GM19043 (cell line): ENCODE data around the gene FYB1.

ENCODE experiments used
- ATAC-seq: cut with Tn5 transposase; IDR thresholded peaks from one replicate; pipeline ENCODE4 v1.9.1; 2021; ENCODE audit warnings: low read depth; ENCODE audit not compliant: unreplicated experiment

FYB1 gene

DNA sequence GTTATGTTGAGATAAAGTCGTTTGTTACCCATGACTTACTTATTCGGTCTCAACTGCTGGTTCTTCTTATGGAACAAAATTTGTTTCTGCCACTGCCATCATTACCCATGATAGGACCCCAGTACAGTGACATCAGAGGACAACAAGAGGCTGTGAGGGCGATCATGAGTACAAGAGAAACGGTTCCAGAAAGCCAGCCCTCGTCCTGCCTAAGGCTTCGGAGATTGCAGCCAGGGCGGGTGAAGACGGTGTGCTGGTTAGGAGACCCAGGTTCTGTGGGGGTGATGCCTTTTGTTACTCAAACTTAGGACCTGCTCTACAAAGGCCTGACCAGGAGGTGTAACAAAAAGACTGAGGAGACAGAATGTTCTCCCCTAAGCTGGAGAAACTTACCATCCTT lies 10.9 kb downstream of the FYB1 start:
- no peak for ATAC-seq

DNA sequence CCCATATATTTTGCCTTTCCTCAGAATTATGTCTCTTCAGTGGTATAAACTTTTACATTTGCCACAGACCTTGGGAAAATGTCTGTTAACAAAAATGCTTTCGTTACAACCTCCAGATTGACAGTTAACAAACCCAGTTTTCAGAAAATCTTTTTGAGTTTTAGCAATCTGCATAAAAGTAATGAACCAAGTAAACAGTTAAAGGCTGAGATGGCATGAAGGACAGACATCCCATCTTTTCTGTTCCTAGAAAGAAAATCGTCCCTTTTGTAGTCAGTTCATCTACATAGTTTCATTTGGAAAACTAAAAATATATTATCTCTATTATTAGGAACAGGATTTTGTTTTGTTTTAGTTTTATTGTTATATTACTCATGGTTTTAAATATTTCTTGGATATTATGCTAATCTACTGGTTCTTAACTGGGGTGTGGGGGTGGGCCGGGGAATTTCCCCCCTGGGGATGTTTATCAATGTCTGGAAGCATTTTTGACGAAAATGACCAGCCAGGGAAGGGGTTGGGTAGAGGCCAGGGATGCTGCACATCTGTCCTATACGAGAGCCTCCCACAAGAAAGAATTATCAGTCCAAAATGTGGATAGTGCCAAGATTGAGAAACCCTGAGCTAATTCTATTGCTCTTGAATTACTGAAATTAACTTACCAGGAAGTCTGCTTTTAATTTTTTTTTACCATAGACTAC lies 11.9 kb downstream of the FYB1 start:
- ATAC-seq: no peak

DNA sequence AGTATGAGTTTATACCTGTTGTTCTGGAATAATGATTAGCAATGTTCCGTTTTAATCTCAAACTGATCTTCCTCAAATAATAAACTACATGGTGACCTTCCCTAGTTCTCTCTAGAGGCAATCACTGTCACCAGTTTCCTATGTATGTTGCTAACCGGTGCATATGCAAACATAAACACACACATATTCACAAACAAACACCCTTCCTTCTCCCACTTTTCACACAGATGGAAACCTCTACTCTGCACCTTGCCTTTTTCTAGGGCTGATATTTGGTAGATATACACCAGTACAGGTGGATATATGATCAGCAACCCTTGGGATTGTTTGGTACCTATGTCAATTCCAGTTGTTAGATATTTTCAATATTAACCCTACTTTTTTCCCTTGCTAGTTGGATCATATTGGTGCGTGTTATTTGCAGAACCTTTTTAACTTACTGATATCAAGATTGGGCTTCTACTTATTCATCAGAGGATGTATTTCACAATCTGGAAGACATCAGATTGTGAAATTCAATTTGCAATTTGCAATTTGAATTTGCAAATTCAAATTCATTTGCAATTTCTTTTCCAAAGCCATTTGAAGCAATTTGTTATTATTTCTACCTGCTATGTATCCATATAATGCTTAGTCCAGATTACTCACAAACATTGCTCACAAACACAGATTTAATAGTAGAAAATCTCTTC lies 12.6 kb downstream of the FYB1 start:
- no peak for ATAC-seq

DNA sequence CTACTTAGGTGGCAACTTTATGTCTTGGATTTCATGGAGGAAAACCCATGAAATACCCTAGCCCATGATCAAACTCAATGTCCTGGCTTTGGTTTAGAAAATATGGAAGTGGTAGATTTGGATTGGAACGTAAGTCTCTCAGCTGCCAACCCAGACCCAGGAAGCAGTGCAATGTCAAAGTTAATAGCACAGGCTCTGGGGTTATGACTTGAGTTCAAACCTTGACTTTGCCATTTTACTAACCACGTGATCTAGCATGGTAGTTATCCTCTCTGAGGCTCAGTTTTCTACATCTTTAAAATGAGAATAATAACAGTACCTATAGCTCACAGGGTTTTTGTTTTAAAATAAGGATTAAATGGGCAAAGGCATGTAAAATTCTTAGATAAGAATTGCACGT lies 13.8 kb downstream of the FYB1 start:
- ATAC-seq: no peak

DNA sequence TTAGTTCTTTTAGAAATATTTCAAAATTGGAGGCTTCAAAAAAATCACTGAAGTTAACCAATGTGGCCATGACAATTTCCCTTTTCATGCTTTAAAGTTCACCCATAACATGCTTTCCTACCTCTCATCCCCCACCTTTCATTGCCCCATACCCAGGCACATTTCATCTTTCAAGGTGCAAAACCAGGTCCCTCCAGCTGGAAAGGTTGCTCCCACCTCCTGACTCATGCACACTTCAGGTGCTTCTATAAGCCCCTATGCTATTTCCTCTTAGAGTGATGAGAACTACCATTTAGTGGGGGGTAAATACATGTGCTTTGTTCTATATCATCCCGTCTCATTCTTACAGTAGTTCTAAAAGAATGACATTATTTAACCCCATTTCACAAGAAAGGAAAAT lies 15.4 kb downstream of the FYB1 start:
- no peak for ATAC-seq

DNA sequence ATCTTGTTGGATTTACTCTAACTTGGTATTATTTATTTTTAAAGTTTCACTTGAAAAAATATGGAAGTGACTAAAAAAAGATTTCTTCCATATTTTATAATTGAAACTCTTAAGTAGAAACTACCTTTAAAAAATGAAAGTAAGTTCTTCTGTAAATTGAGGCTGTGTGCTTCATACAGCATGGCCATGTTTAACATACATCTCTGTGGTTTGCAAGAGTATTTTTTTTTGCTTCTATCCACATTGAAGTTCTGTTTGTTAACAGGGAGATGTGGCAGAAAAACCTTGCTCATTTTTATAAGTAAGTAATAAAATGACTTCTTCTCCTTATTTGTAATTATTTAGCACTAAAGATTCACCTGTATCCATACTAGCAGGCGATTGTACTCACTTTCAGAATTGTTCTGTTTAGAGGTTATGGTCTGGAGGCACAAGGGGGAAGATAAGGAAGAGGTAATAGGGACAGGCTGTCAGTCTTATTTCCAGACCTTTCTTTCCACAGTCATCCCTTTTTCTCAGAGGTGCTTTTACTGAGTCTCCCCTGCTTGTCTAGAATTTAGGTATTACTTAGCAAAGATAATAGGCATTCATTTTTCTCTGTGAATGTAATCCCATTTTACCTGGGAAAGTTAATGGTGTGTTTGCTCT lies 16.0 kb downstream of the FYB1 start:
- ATAC-seq: no peak

DNA sequence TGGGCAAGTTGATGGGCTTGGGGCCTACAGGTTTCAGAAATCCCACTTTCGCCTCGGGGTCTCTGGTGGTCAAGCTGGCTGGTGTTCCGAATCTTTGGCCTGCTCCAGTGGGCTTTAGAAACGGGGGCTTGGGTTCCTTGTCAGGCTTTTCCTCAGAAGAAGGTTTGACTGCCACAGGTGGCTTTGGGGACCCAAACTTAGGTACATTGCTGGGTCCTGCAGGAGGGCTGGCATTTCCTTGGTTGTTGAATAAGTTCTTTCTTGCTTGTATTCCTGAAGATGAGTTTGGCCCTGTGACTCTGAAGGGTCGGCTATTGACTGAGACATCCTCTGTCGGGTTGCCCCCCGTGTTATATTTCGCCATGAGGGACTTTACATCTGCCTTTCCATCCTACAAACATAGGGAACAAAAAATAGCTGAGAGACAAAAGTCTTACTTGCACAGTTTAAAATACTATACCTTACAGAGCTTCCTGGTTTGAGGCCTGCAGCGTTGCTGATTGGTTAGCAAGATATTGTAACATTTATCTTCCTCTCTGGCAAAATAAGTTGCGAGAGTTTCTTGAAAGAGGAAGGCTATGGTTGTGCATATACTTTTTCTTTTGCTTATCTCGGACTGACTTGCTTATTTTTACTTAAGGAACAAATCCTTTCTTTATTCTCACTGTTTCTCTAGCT lies 16.6 kb downstream of the FYB1 start:
- no peak for ATAC-seq

DNA sequence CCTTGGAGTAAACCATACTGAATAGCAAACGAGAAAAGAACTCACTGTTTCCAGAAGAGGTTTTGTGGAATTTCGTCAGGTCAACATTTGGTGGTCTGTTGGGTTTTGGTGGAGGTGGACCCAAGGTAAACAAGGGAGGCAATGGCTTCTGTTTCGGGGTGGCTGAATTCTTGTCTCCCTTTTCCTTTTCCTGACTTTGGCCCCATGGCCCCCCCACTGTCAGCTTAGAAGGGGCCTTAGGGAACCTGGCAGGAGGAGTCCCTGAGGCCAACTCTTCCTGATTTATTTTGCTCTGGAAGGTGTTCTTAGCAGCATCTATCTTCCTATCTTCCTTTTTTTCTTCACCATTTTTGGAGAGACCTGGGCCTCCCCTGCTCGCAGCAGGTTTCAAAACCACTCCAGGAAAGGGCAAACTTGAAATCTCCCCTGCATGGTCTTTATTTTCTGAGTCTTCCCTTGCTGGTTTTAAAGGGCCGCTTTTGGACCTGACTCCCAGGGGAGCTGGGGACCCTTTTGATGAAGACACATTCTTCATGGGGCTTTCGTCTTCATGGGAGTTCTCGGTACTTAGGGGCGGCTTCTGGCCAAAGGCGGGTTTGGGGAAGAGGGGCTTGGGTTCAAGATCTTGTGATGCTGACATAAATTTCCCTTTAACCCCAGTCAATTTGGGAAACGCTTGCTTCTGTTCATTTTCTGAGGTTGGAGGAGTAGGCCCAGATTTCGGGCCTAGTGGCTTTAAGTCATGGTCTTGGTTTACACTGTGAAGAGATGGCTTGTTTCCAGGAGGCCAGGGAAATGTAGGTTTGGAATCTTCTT lies 17.4 kb downstream of the FYB1 start:
- no peak for ATAC-seq

DNA sequence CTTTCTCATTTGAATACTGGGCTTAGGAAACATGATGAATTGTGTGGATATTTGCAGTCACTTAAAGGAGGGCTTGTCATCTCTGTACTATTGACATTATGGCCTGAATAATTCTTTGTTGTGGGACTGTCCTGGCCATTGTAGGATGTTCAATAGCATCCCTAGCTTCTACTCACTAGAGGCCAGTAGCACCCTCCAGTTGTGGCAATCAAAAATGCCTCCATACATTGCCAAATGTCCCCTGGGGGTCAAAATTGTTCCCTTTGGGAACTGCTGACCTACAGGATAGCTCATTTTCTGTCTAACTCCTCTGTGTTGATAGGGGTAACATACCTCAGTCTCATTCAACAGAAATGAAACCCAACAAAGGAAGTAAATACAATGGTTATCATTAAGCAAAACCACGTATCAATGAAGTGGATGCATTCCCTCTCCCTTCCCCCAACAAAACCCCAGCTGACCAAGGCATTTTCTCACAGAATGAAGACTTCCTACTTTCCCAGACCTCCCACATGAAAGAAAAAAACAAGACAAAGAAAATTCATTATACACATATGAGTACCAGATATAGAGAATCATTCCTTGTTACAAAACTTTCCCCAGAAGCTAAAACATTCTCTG lies 18.1 kb downstream of the FYB1 start:
- peak; percentile 45 for ATAC-seq

DNA sequence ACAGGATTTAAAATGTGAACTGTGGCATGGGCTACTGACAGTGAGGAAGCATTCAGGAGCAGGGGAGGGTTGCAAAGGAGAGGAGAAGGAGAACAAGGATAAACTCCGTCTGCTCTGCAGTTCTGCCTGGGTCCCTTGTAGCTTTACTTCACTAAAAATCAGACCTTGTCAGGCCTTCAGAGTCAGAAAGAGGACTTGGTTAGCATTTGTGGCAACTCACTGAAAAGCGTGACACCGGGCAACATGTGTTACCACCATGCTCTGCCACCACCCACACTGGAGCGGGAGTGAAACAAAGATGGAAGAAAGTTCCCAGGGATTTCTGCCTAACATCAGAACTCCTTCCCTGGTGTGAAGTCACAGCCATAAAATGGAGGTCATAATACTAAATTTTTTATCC lies 19.3 kb downstream of the FYB1 start:
- ATAC-seq: no peak

DNA sequence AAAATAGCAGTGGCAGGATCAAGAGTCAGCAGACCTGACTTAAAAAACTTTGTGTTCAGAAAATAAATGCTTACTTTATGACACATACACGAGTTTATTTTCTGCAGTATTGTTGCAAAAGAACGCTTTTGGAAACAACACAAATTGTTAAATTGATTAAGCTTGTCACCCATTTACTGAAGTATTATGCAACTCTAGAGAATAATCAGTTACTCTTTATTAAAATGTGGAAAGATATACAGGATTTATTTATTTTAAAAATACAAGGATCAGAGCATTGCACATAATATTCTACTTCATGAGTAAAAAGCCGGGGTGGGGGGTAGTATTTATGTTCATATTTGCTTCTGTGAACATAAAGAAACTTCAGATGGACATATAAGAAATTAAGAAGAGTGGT lies 20.0 kb downstream of the FYB1 start:
- no peak for ATAC-seq

DNA sequence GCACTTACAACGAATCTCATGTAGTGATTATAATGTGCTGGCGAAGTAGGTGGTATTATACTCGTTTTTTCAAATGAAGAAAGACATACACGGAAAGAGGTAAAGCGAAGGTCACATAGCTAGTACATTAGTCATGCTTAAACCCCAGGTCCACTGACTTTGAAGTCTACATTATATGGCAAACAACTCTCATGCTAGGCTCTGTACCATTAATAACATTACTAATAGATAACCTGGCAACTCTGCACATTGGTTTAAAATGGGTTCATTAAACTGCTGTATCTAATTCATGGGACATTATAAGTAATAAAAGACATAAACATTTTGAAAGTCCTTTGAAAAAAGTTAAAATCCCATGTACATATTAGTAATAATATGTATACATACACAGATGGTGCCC lies 21.2 kb downstream of the FYB1 start:
- ATAC-seq: no peak

DNA sequence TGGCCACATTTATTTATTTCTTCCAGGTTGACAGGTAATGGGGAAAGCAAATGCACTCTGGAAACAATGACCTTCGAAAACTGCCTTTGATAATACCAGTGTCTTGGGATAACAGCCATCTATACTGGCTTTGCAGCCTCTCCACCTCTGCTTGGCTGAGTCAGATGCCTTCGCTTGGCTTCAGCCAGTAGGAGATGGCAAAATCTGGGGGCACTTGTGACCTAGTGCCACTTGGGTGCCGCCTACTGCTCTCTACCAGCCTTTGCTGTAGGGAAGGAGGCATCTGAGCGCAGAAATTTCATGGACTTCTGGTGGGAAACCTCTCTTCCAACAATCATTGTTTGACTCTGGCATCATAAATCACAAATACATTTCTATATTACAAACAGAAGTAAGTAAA lies 21.8 kb downstream of the FYB1 start:
- no peak for ATAC-seq

DNA sequence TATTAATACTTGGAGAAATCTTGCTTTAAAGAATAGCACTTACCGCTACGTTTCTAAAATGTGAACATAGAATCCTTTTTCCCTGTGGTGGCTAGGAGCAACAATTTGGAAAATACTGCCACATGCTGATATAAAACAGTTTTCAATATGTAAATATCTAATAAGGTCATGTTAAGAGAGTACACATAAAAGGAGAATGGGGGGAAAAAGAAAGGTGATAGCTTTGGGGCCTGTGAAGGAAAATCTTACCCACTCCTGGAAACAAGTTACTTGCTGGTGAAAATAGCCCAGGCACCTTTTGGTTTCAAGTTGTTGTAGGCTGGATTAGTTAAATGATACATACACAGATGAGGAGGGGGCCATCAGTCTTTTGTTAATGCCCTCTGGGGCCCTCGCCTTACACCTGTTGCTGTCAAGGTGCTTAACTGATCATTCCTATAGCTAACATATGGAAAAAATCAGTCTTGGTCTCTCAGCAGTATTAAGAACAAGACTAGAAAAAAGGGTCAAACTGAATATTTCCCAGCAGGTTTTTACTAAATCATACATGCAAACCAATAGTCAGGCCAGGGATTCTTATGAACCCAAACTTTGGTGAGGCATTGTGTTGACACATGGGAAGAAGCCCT lies 24.1 kb downstream of the FYB1 start:
- ATAC-seq: no peak

DNA sequence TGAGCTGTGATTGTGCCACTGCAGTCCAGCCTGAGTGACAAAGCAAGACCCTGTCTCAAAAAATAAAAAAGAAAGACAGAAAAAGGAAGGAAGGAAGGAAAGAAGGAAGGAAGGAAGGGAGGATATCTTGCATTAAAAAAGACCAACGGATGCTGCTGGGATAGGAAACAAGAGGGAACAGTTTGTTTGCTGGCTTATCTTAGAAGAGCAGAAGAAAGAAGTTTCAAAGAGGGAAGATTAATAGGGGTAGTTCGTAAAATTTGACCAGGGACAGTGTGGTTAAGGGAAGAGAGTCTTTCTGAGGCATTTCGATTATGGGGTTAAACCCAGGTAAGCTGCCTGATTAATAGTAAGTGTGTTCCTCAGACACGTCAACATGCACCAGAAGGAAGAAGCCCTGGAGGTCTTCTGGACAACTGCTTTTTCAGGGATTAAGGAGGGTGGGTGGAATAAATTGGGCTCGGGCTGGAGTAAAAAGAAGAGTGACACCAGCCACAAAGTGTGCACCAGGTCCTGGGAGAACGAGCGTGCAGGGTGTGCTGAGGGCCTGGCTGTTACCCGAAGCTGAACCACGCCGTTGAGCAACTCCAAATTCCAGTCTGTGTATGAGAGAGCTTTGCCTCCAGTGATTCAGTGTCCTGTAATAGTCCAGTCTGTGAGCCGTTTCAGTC lies 24.8 kb downstream of the FYB1 start:
- ATAC-seq: no peak

DNA sequence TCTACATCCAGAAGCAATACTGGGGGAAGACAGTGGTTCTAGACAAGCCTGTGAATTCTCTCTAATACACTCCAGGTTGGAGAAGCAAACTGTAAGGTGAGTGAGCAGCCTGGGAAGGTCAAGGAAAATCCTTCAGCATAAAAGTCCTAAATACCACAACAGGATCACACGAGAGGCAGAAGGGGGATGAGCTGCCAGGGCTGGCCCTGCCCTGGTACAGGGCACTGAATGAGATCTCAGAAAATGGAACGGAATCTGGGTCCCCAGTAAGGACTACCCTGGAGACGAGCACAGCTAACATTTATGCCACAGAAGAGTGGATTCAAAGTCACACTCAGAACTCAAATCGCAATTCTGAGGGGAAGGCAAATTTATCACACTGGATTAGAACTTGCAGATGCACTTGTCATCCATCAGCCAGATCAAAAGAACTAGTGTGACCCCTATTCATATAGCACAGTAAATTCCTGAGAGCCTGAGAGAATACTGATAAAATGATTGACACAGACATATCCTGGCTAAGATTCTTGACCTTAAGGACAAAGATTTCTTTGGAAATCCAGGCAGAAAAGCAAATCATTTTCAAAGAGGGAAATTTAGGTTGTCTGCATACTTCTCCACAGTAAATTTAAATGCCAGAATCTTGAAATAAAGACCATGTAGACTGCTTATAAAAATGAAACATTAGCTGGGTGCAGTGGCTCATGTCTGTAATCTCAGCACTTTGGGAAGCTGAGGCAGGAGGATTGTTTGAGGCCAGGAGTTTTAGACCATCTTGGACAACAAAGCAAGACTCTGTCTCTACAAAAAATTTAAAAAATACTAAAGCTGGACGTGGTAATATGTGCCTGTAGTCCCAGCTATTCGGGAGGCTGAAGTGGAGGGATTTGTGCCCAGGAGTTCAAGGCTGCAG lies 25.6 kb downstream of the FYB1 start:
- ATAC-seq: no peak

DNA sequence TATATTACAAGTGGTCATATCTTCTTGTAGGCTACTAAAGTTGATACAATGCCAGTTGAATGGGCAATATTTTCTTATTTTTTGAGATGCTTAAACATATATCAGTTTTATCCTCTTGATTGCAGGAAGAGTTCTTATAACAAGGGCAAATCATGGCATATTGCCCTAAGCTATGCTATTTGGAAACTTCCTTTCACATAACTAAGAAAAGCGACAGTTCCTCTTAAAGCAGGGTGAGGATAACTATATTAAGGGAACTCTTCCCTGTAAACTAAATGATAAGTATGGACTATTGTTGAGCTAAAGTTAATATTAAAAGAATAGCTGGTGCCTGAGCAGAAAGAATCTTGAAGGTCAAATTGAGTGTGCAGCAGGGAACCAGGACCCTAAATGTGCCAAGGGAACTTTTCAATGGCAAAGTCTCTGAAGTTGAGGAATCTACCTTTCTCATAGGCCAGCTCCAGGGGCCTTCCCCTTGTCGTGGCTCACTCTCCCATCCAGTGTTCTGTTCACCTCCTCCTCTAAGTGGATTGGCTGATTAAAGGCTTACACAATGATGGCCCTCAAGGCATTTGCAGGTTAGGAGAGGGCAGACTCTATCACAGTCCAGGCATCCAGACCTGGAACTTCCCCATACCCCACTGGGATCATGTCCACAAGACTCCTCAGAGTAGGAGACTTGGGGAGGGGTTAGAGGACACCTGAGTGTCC lies 26.8 kb downstream of the FYB1 start:
- ATAC-seq: no peak

DNA sequence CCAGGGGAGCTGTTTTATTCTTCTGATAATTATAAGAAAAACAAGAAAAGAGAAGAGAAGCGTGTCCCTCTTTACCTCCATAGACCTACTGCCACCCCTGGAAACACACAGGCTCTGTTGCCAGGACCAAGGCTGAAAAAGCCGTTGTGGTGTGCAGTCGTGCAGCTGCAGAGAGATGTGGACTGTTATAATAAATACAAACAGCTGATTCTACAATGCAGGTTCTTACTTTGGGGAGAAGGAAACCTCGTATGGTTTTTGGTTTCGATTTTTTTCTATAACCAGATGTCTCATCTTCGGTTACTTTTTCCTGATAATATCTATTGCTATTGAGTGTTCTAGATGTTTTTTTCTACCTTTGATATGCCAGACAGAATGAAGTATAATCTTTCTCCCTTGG lies 28.1 kb downstream of the FYB1 start:
- peak; percentile 47 for ATAC-seq
